Measurements from ENCODE around the gene METRN.

GRCh38 chr16:684071-684794 lies 30.7 kb upstream of the METRN start, which contains the start of gene JMJD8:
- TF ChIP-seq ZNF214 (tag by site-specific recombination; IDR thresholded peaks at IDR 0.05; ENCODE audit: borderline replicate concordance) (no peak), CTCF (tag by site-specific recombination; IDR thresholded peaks at IDR 0.05) (no peak), ZNF10 (tag by site-specific recombination; IDR thresholded peaks at IDR 0.05) (no peak), ZBTB8A (tag by site-specific recombination; IDR thresholded peaks at IDR 0.05) (peak; percentile 96), ZNF768 (tag by site-specific recombination; IDR thresholded peaks at IDR 0.05) (no peak), MEIS1 (CRISPR knock-in tag; IDR thresholded peaks at IDR 0.05; ENCODE audit: borderline replicate concordance) (no peak), ZNF530 (tag by site-specific recombination; IDR thresholded peaks at IDR 0.05; ENCODE audit: low read depth) (no peak), ZNF24 (tag by site-specific recombination; IDR thresholded peaks at IDR 0.05) (no peak), ZNF146 (tag by site-specific recombination; IDR thresholded peaks at IDR 0.05) (no peak), ZSCAN23 (tag by site-specific recombination; IDR thresholded peaks at IDR 0.05) (no peak), ZNF311 (tag by site-specific recombination; IDR thresholded peaks at IDR 0.05; ENCODE audit: borderline replicate concordance) (no peak), ZNF2 (tag by site-specific recombination; IDR thresholded peaks at IDR 0.05) (peak; percentile 64), YY1 (tag by site-specific recombination; IDR thresholded peaks at IDR 0.05) (peak; percentile 84)
- TF ChIP-seq, protein P1, sequence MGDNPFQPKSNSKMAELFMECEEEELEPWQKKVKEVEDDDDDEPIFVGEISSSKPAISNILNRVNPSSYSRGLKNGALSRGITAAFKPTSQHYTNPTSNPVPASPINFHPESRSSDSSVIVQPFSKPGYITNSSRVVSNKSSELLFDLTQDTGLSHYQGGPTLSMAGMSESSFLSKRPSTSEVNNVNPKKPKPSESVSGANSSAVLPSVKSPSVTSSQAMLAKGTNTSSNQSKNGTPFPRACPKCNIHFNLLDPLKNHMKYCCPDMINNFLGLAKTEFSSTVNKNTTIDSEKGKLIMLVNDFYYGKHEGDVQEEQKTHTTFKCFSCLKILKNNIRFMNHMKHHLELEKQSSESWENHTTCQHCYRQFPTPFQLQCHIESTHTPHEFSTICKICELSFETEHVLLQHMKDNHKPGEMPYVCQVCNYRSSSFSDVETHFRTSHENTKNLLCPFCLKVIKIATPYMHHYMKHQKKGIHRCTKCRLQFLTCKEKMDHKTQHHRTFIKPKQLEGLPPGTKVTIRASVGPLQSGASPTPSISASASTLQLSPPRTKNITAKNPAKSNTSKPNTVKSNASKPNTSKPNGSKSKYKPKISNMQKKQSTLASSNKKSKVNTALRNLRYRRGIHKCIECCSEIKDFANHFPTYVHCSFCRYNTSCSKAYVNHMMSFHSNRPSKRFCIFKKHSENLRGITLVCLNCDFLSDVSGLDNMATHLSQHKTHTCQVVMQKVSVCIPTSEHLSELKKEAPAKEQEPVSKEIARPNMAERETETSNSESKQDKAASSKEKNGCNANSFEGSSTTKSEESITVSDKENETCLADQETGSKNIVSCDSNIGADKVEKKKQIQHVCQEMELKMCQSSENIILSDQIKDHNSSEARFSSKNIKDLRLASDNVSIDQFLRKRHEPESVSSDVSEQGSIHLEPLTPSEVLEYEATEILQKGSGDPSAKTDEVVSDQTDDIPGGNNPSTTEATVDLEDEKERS (tag by site-specific recombination; IDR thresholded peaks at IDR 0.05) = no peak

All from HEK293 (cell line).